Endothelial cell (in vitro differentiated cells): ENCODE results near the gene NOX3. TPM values are rescaled to one million over a fixed set of nuclear protein-coding genes. Genes with fewer than 3 reads are reported as not detected.
"Not testable (repeated sequence)": the region's sequence is repeated elsewhere in the genome, so short reads cannot be mapped to it uniquely, and the experiment has no call there.

Experiments used
- DNase-seq: peaks from one replicate; pipeline ENCODE4 v3.0.0; 2021; ENCODE audit warnings: low spot score
- H3K27ac Mint-ChIP-seq: one replicate; pipeline ENCODE4 v1.8.0; 2021; ENCODE audit warnings: mixed read lengths, inconsistent platforms; ENCODE audit not compliant: unreplicated experiment
- H3K27me3 Mint-ChIP-seq: one replicate; pipeline ENCODE4 v1.8.0; 2021; ENCODE audit warnings: mild to moderate bottlenecking, moderate library complexity, mixed read lengths, inconsistent platforms; ENCODE audit not compliant: unreplicated experiment
- H3K36me3 Mint-ChIP-seq: one replicate; pipeline ENCODE4 v1.8.0; 2021; ENCODE audit warnings: mild to moderate bottlenecking, low read depth, mixed read lengths, inconsistent platforms; ENCODE audit not compliant: unreplicated experiment
- H3K4me1 Mint-ChIP-seq: one replicate; pipeline ENCODE4 v1.8.0; 2021; ENCODE audit warnings: mild to moderate bottlenecking, mixed read lengths, inconsistent platforms; ENCODE audit not compliant: unreplicated experiment
- H3K4me3 Mint-ChIP-seq: one replicate; pipeline ENCODE4 v1.8.0; 2021; ENCODE audit warnings: mild to moderate bottlenecking, mixed read lengths, inconsistent platforms; ENCODE audit not compliant: unreplicated experiment
- H3K9me3 Mint-ChIP-seq: one replicate; pipeline ENCODE4 v1.8.0; 2021; ENCODE audit warnings: mixed read lengths, inconsistent platforms; ENCODE audit not compliant: unreplicated experiment
- total RNA-seq: library from RNA; stranded (reverse); fragmentation: NEBNext Ultra II Directional; extraction: Animal tissue kit (Norgen Biotek cat#: 25700); gene quantifications from one replicate; pipeline ENCODE4 v1.2.1, GENCODE V29; 2021; ENCODE audit not compliant: unreplicated experiment
- TF ChIP-seq, protein P1 (sequence below): fragments of 200-600 bp; sonication (generic); IDR thresholded peaks from one replicate; pipeline ENCODE4 v1.5.0; 2021; ENCODE audit warnings: antibody characterized with exemption; ENCODE audit not compliant: unreplicated experiment

Gene NOX3
- total RNA-seq, 1 donor from 2014 or later = not detected

DNA sequence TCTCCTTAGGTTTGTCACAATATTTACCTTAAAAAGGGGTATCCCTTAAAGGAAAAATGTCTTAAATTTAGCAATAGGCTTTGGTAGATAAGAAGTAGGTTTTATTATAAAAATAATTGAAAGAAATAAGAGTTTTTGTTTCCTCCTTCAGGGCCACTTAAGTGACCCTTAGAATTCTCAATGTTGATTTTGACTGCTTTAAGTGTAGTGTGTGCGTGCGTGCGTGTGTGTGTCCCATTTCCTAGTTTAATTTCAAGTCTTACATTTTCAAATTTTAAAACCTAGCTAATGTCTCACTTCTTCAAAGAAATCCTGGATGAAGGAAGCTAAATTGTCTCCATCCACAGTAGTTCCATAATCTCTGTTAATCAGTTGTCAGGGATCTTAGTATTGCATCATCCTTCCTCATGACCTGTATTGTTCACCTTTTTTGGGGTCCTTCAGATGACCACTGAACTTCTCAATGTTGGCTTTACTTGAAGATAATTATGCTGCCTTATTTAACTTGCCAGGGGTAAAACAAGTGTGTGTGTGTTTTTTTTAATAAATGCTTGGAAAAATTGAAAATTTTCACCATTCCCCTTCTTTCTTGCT lies 90.7 kb downstream of the NOX3 start:
- H3K4me1 Mint-ChIP-seq = no peaks in the 10 kb centered on the region
- no peak for DNase-seq
- H3K27me3 Mint-ChIP-seq = no peaks in the 10 kb centered on the region
- H3K4me3 Mint-ChIP-seq = no peak overlapping the region
- no peak overlapping the region for H3K27ac Mint-ChIP-seq
- TF ChIP-seq, protein P1, sequence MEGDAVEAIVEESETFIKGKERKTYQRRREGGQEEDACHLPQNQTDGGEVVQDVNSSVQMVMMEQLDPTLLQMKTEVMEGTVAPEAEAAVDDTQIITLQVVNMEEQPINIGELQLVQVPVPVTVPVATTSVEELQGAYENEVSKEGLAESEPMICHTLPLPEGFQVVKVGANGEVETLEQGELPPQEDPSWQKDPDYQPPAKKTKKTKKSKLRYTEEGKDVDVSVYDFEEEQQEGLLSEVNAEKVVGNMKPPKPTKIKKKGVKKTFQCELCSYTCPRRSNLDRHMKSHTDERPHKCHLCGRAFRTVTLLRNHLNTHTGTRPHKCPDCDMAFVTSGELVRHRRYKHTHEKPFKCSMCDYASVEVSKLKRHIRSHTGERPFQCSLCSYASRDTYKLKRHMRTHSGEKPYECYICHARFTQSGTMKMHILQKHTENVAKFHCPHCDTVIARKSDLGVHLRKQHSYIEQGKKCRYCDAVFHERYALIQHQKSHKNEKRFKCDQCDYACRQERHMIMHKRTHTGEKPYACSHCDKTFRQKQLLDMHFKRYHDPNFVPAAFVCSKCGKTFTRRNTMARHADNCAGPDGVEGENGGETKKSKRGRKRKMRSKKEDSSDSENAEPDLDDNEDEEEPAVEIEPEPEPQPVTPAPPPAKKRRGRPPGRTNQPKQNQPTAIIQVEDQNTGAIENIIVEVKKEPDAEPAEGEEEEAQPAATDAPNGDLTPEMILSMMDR = no peak
- no peaks in the 10 kb centered on the region for H3K9me3 Mint-ChIP-seq
- no peaks in the 10 kb centered on the region for H3K36me3 Mint-ChIP-seq

DNA sequence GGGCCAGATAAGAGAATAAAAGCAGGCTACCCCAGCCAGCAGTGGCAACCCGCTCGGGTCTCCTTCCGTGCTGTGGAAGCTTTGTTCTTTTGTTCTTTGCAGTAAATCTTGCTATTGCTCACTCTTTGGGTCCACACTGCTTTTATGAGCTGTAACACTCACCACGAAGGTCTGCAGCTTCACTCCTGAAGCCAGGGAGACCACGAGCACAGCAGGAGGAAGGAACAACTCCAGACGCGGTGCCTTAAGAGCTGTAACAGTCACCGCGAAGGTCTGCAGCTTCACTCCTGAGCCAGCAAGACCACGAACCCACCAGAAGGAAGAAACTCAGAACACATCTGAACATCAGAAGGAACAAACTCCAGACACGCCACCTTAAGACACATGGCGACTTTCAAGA lies 91.6 kb downstream of the NOX3 start:
- not testable (repeated sequence) for DNase-seq, H3K4me3 Mint-ChIP-seq, H3K27ac Mint-ChIP-seq, H3K27me3 Mint-ChIP-seq, H3K4me1 Mint-ChIP-seq, H3K36me3 Mint-ChIP-seq, H3K9me3 Mint-ChIP-seq

DNA sequence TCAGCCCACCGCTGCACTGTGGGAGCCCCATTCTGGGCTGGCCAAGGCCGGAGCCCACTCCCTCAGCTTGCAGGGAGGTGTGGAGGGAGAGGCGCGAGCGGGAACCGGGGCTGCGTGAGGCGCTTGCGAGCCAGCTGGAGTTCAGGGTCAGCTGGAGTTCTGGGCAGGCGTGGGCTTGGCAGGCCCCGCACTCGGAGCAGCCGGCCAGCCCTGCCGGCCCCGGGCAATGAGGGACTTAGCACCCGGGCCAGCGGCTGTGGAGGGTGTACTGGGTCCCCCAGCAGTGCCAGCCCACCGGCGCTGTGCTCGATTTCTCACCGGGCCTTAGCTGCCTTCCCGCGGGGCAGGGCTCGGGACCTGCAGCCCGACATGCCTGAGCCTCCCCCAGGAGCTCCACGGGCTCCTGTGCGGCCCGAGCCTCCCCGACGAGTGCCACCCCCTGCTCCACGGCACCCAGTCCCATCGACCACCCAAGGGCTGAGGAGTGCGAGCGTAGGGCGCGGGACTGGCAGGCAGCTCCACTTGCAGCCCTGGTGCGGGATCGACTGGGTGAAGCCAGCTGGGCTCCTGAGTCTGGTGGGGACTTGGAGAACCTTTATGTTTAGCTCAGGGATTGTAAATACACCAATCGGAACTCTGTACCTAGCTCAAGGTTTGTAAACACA lies 92.5 kb downstream of the NOX3 start:
- H3K4me1 Mint-ChIP-seq, H3K36me3 Mint-ChIP-seq, H3K9me3 Mint-ChIP-seq, H3K4me3 Mint-ChIP-seq, H3K27me3 Mint-ChIP-seq, DNase-seq, H3K27ac Mint-ChIP-seq: not testable (repeated sequence)

DNA sequence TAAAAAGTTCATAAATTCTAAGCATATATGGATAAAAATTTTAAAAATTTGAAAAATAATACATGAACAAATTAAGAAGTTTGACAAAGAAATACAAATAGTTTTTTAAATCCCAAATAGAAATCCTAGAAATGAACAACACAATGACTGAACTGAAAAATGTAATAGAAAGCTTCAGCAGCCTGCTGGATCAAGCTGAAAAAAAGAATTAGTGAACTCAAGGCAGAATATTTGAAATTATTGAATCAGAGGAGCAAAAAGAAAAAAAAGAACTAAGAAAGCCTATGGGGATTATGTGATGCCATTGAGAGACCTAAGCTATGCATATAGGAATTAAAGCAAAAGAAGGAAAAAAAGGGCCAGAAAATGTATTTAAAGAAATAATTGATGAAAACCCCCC lies 101.5 kb downstream of the NOX3 start:
- Mint-ChIP-seq H3K27ac (no peak overlapping the region), H3K9me3 (peaks cover 3% of the 10 kb centered on the region), H3K36me3 (peaks cover 4% of the 10 kb centered on the region), H3K4me1 (no peaks in the 10 kb centered on the region), H3K27me3 (peaks cover 3% of the 10 kb centered on the region), H3K4me3 (no peak overlapping the region)
- no peak for DNase-seq
- TF ChIP-seq, protein P1 = no peak

DNA sequence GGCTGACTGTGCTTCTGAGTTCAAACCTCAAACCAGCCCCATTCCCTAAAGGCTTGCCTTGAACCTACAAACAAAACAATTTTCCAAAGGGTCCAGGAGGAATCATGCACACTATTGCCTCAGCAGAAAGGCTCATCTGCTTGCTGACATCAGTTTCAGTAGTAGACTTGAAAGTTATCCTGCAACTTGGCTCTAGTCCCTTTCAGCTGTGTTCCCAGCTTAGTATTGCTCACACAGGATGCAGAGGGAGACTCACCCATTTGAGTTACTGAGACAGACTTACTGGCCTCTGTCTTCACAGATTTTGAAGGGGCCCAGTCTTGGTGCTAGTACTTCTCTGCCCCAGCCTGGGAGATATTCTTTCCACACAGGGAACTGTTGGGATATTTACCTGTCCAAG lies 102.8 kb downstream of the NOX3 start:
- Mint-ChIP-seq H3K9me3 (peaks cover 8% of the 10 kb centered on the region), H3K36me3 (peaks cover 4% of the 10 kb centered on the region), H3K27me3 (peaks cover 3% of the 10 kb centered on the region), H3K4me1 (no peaks in the 10 kb centered on the region), H3K4me3 (no peak overlapping the region), H3K27ac (no peak overlapping the region)
- TF ChIP-seq, protein P1 = no peak
- DNase-seq = no peak

DNA sequence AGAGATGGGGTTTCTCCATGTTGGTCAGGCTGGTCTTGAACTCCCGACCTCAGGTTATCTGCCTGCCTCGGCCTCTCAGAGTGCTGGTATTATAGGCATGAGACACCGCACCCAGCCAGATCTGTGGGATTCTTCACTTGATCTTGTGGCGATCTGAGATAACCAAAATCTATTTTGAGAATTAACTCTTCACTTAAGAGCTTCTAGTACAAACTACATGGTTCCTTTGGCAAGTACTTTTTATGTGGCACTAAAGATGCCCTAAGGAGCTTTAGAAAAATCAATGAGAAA lies 103.6 kb downstream of the NOX3 start:
- TF ChIP-seq, protein P1 = no peak
- no peak for DNase-seq

More for the DNA sequence above, 103.6 kb downstream of the NOX3 start:
- Mint-ChIP-seq H3K9me3 (peaks cover 14% of the 10 kb centered on the region), H3K27me3 (peaks cover 3% of the 10 kb centered on the region), H3K4me3 (no peak overlapping the region), H3K4me1 (no peaks in the 10 kb centered on the region), H3K27ac (no peak overlapping the region), H3K36me3 (peaks cover 4% of the 10 kb centered on the region)
